Lung (tissue), 12 donors: ENCODE measurements around the gene TMEM250. TPM values are rescaled to one million over a fixed set of nuclear protein-coding genes. Genes with fewer than 3 reads are reported as not detected.

Source experiments
- ATAC-seq: fragments of 200-7000 bp; cut with Tn5 transposase; one replicate; pipeline ENCODE4 v1.9.1; 2020; ENCODE audit warnings: moderate number of reproducible peaks; ENCODE audit not compliant: insufficient read depth, low FRiP score
- DNase-seq, 3 donors: peaks; one replicate each; pipeline ENCODE4 v3.0.0-alpha.2; 2013 to 2017
- H3K27ac ChIP-seq, 2 donors: one replicate each; pipeline ENCODE4 v1.5.1; 2013; ENCODE audit warnings: mild to moderate bottlenecking in 2 of 2, moderate library complexity in 2 of 2, control low read depth in 1 of 2, inconsistent platforms in 1 of 2, low read depth in 1 of 2, low read length in 1 of 2
- H3K27me3 ChIP-seq, 3 donors: one replicate each; pipeline ENCODE4 v1.5.1; 2013; ENCODE audit warnings: low read length in 2 of 3; ENCODE audit not compliant: control insufficient read depth in 3 of 3, insufficient read depth in 3 of 3
- H3K36me3 ChIP-seq, 4 donors: one replicate each; pipeline ENCODE4 v1.5.1; 2013; ENCODE audit warnings: low read length in 4 of 4, mild to moderate bottlenecking in 1 of 4, moderate library complexity in 1 of 4; ENCODE audit not compliant: control insufficient read depth in 4 of 4, insufficient read depth in 4 of 4
- H3K4me1 ChIP-seq, 5 donors: one replicate each; pipeline ENCODE4 v1.5.1; 2013; ENCODE audit warnings: low read length in 5 of 5, mild to moderate bottlenecking in 2 of 5, moderate library complexity in 1 of 5; ENCODE audit not compliant: control insufficient read depth in 5 of 5, insufficient read depth in 5 of 5
- H3K4me3 ChIP-seq: one replicate; pipeline ENCODE4 v1.5.1; 2013; ENCODE audit warnings: mild to moderate bottlenecking, control low read depth, moderate library complexity
- H3K9ac ChIP-seq, 2 donors: one replicate each; pipeline ENCODE4 v1.5.1; 2013; ENCODE audit warnings: low read length in 2 of 2, control low read depth in 1 of 2; ENCODE audit not compliant: insufficient read depth in 1 of 2
- H3K9me3 ChIP-seq, 4 donors: one replicate each; pipeline ENCODE4 v1.5.1; 2013; ENCODE audit warnings: low read length in 3 of 4, mild to moderate bottlenecking in 1 of 4, moderate library complexity in 1 of 4; ENCODE audit not compliant: control insufficient read depth in 4 of 4, insufficient read depth in 3 of 4
- CTCF ChIP-seq: IDR thresholded peaks from 2 replicates; pipeline ENCODE4 v1.5.1; 2012; ENCODE audit warnings: mild to moderate bottlenecking; ENCODE audit errors: control extremely low read depth, extremely low read depth
- WGBS, 2 donors: extraction: QIAGEN DNeasy Blood & Tissue Kit; methylation state at CpG; one replicate each; pipeline ENCODE4 v1.1.7; 2013; 5-methylcytosine and 5-hydroxymethylcytosine counted together
- polyA plus RNA-seq, 2 donors: library from polyadenylated mRNA; stranded (reverse); fragments of 200-250 nt; gene quantifications; one replicate each; pipeline ENCODE4 v1.2.1, GENCODE V29; 2013
- total RNA-seq, 2 donors: library from RNA; depleted of rRNA in 1 of 2; stranded (reverse); fragments of >200 nt in 1 of 2; gene quantifications; one replicate each; pipeline ENCODE4 v1.2.1, GENCODE V29; 2014 to 2021
- donor health status: control.
- donor health status: control.
- donor health status: Bipolar disorder and iron deficiency.
- donor health status: healthy.
- donor health status: DM: yes; HTN: yes; CAD: no.

TMEM250 gene
- total and polyA plus RNA-seq, 4 donors, result 13.0 to 47.9 (median 27.2) TPM

GRCh38 chr9:136112541-136112940 is 6.1 kb downstream of the TMEM250 start:
- DNase-seq, result no peak
- WGBS, 2 donors, result 91 to 94% methylated on average over 11 of the region's 11 CpGs
- H3K9me3 ChIP-seq, result no peaks in the 10 kb centered on the region
- peaks cover 0 to 18% (median 8%) of the 10 kb centered on the region in 4 donors for H3K36me3 ChIP-seq
- H3K27ac ChIP-seq, result no peak overlapping the region
- no peak for ATAC-seq
- no peak for TF ChIP-seq CTCF
- no peak overlapping the region for H3K9ac ChIP-seq
- peaks cover 6 to 35% (median 15%) of the 10 kb centered on the region in 5 donors for H3K4me1 ChIP-seq
- no peak overlapping the region for H3K4me3 ChIP-seq
- peaks cover 0 to under 1% (median 0%) of the 10 kb centered on the region in 3 donors for H3K27me3 ChIP-seq

- H3K4me1 ChIP-seq, result peaks cover 6 to 33% (median 13%) of the 10 kb centered on the region in 5 donors
- no peak for ATAC-seq
- peaks cover 0 to 18% (median 8%) of the 10 kb centered on the region in 4 donors for H3K36me3 ChIP-seq
- WGBS, 2 donors, result 81 to 88% methylated on average over 16 of the region's 16 CpGs
- no peak for DNase-seq
- H3K9me3 ChIP-seq, result no peaks in the 10 kb centered on the region
- H3K9ac ChIP-seq, result no peak overlapping the region
- H3K27me3 ChIP-seq, result peaks cover 0 to 3% (median 0%) of the 10 kb centered on the region in 3 donors
- TF ChIP-seq CTCF, result no peak
- H3K27ac ChIP-seq, result no peak overlapping the region
- H3K4me3 ChIP-seq, result no peak overlapping the region
Measured at GRCh38 chr9:136111910-136112309, 6.8 kb downstream of the TMEM250 start.

GRCh38 chr9:136111190-136111589 is 7.5 kb downstream of the TMEM250 start:
- Histone ChIP-seq H3K9ac (no peak overlapping the region), H3K4me1 (peaks cover 6 to 33% (median 12%) of the 10 kb centered on the region in 5 donors), H3K27me3 (peaks cover 0 to 3% (median 0%) of the 10 kb centered on the region in 3 donors), H3K4me3 (no peak overlapping the region), H3K9me3 (no peaks in the 10 kb centered on the region), H3K36me3 (peaks cover 0 to 11% (median 6%) of the 10 kb centered on the region in 4 donors), H3K27ac (no peak overlapping the region)
- WGBS, 2 donors, result 90 to 94% methylated on average over 22 of the region's 22 CpGs
- TF ChIP-seq CTCF, result no peak
- DNase-seq, result no peak
- no peak for ATAC-seq
